ENCODE measurements around the gene NBR1.

GRCh38 chr17:43132117-43132516 lies 38.9 kb upstream of the NBR1 start:
- no peak for TF ChIP-seq POLR2A (IDR thresholded peaks at IDR 0.05; ENCODE audit: low read length)
- TF ChIP-seq GATA1 (IDR thresholded peaks at IDR 0.05; ENCODE audit: low read depth, low read length): no peak

Data from erythroblast (primary cell).